ENCODE measurements around the gene PAN2.
A peak's percentile ranks its signal among the peaks of the same experiment; 100 is the strongest.

Gene PAN2

DNA sequence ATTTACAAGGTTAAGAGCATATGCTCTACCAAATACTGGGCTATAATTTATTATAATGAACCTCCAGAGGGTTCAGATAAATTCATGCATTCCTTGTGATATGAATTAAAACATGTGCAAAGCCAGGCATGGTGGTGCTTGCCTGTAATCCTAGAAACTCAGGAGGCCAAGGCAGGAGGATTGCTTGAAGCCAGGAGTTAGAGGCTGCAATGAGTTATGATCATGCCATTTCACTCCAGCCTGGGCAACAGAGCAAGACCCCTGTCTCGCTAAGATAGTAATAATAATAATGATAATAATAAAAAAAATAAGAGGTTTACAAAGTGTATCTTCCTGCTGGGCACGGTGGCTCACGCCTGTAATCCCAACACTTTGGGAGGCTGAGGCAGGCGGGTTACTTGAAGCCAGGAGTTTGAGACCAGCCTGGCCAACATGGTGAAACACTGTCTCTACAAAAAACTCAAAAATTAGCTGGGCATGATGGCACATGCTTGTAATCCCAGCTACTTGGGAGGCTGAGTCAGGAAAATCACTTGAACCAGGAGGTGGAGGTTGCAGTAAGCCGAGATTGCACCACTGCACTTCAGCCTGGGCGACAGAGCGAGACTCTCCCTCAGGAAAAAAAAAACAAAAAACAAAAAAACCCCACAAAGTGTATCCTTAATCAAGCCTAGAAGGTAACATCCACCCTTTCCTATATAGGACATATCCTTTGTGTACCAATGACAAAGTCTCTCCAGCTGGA lies 26.4 kb downstream of the PAN2 start:
- no peak for DNase-seq (ENCODE audit: low spot score)
- in situ Hi-C loops (cut with MboI; ENCODE audit: low sequenced_read_pairs, unreplicated experiment) = no loop called here
- TF ChIP-seq, protein P1, sequence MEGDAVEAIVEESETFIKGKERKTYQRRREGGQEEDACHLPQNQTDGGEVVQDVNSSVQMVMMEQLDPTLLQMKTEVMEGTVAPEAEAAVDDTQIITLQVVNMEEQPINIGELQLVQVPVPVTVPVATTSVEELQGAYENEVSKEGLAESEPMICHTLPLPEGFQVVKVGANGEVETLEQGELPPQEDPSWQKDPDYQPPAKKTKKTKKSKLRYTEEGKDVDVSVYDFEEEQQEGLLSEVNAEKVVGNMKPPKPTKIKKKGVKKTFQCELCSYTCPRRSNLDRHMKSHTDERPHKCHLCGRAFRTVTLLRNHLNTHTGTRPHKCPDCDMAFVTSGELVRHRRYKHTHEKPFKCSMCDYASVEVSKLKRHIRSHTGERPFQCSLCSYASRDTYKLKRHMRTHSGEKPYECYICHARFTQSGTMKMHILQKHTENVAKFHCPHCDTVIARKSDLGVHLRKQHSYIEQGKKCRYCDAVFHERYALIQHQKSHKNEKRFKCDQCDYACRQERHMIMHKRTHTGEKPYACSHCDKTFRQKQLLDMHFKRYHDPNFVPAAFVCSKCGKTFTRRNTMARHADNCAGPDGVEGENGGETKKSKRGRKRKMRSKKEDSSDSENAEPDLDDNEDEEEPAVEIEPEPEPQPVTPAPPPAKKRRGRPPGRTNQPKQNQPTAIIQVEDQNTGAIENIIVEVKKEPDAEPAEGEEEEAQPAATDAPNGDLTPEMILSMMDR (IDR thresholded peaks at IDR 0.05; ENCODE audit: borderline replicate concordance, control extremely low read depth, extremely low read depth, insufficient read depth, missing control alignments) = no peak

DNA sequence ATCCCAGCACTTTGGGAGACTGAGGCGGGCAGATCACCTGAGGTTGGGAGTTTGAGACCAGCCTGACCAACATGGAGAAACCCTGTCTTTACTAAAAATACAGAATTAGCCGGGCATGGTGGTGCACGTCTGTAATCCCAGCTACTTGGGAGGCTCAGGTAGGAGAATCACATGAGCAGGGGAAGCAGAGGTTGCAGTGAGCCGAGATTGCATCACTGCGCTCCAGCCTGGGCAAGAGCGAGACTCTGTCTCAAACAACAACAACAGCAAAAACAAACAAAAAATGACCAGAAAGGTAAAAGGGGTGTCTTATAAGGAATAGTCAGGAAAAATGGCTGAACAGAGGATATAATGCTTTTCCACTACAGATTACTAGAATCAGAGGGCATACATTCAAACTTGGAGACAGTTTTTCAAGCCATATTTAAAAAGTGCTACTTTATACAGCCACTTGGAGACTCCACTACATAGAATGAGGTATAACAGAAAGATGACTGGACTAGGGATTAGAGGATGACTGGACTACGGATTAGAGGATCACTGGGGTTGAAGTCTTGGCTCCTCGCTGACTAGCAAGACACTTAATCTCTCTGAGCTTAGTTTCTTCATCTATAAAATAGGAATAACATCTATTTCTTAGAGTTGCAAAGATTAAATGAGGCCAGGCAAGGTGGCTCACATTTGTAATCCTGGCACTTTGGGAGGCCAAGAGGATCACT lies 28.8 kb downstream of the PAN2 start:
- TF ChIP-seq, protein P1 (IDR thresholded peaks at IDR 0.05; ENCODE audit: borderline replicate concordance, control extremely low read depth, extremely low read depth, insufficient read depth, missing control alignments) = no peak
- DNase-seq (ENCODE audit: low spot score) = no peak
- in situ Hi-C loops (cut with MboI; ENCODE audit: low sequenced_read_pairs, unreplicated experiment) = no loop called here

DNA sequence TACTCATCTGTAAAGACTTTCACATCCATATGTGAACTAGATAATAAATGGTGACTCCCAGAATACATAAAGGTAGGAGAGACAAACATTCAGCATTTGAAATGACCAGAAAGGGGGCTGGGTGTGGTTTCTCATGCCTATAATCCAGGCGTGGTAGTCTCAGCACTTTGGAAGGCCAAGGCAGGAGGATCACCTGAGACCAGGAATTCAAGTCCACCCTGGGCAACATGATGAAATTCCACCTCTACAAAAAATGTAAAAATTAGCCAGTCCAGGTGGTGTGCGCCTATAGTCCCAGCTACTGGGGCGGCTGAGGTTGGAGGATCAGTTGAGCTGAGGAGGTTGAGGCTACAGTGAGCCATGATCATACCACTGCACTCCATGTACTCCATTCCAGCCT lies 29.5 kb downstream of the PAN2 start:
- TF ChIP-seq, protein P1 (IDR thresholded peaks at IDR 0.05; ENCODE audit: borderline replicate concordance, control extremely low read depth, extremely low read depth, insufficient read depth, missing control alignments) = no peak
- no peak for DNase-seq (ENCODE audit: low spot score)
- in situ Hi-C loops (cut with MboI; ENCODE audit: low sequenced_read_pairs, unreplicated experiment) = no loop called here

DNA sequence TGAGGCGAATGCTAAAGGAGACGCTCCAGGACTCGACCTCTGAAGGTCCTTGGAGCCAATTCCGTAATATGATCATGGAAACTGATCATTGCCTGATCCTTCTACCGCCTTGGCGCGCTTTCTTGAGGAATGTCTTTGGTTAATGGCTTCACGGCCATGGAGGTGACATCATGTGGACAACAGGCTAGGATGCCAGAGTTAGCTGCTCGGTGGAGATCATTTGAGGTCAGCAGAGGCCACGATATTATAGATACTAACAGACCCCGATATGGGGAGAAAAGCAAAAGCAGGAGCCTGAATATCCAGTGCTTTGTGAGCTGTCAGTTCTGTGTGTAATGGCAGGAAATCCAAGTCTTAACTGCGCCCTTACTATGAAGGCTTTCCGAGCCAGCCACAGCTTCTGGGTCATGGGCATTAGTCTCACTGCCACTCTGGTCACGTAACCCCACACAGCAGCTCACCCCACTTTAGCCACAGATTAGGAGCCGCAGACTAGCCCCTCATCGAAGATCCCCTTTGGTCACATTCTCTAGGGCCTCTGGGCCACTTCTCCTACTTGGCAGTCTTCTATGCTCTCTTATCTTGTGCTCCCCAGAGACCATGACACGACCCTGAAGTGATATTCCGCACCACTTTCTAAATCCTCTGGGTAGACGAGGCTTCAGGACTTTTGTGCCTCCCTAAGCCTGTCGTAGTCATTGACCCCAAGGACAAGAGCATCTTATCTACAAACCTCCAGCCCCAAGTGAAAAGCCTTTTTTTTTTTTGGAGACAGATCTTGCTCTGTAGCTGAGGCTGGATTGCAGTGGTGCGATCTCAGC lies 32.9 kb downstream of the PAN2 start:
- in situ Hi-C loops (cut with MboI; ENCODE audit: low sequenced_read_pairs, unreplicated experiment) = no loop called here
- DNase-seq (ENCODE audit: low spot score) = no peak
- TF ChIP-seq, protein P1 (IDR thresholded peaks at IDR 0.05; ENCODE audit: borderline replicate concordance, control extremely low read depth, extremely low read depth, insufficient read depth, missing control alignments) = no peak

DNA sequence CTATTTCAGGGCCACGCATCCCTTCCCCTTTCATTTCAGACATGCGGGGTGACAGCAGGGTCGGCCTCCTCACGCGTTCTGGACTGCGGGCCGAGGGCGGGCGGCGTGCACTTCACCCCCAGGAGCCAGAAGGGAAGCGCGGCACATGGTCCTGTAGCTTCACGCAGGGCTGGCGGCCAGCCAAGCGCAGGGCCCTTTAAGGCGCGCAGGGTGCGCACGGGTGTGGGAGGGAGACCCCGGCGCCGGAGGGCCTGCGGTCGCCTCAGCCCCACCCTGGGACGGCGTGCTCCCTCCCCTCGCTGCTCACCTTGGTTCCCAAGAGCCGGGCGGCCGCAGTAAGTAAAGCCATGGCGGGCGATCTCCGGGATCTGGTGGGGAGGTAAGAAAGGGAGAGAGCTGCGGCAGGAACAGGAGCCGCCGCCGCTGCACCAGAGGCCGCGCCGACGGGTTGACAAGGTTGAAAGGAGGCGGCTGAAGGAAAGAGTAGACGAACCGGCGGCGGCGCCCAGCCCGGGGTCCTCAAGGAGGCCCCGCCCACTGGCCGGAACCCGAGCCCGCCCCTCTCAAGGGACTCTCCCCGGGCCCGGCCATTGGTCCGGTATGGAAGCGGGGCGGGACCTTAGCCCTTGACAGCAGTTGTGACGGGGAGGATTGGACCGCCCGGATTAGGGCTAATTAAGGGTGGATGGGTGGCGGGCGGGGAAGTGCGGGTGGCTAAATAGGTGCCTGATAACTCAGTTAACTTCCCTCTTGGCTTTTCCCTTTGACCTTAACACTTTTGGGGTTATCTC lies 33.8 kb downstream of the PAN2 start, which contains the start of gene CS:
Gene CS (minus strand): TSS at position 478 of the 791 bp plus-strand sequence. CDS start 129 bp downstream, at position 349.
- TF ChIP-seq, protein P1 (IDR thresholded peaks at IDR 0.05; ENCODE audit: borderline replicate concordance, control extremely low read depth, extremely low read depth, insufficient read depth, missing control alignments) = no peak
- peak; percentile 97 for DNase-seq (ENCODE audit: low spot score)
- in situ Hi-C loops (cut with MboI; ENCODE audit: low sequenced_read_pairs, unreplicated experiment) = no loop called here

All from GM13976 (cell line).